DOHH2 (cell line): Measurements from ENCODE around the gene GRID1.

Source experiments
- H3F3A ChIP-seq: fragments of 200-600 bp; sonication (generic), shearing (Covaris generic); 2 replicates; pipeline ENCODE4 v1.6.0; 2016; ENCODE audit warnings: antibody characterized with exemption, mild to moderate bottlenecking; ENCODE audit not compliant: control insufficient read depth, insufficient read depth
- H3K27ac ChIP-seq: fragments of 200-600 bp; sonication (generic); 2 replicates; pipeline ENCODE4 v1.5.1; 2014; ENCODE audit warnings: low read depth, mild to moderate bottlenecking, low read length, moderate library complexity
- H3K27me3 ChIP-seq: fragments of 200-600 bp; sonication (generic); 2 replicates; pipeline ENCODE4 v1.6.1; 2014; ENCODE audit warnings: mild to moderate bottlenecking, low read length, mixed read lengths; ENCODE audit not compliant: control insufficient read depth
- H3K36me3 ChIP-seq: fragments of 200-600 bp; sonication (generic); 2 replicates; pipeline ENCODE4 v1.6.1; 2014; ENCODE audit warnings: mild to moderate bottlenecking, low read length, moderate library complexity, mixed read lengths; ENCODE audit not compliant: control insufficient read depth
- H3K4me1 ChIP-seq: fragments of 200-600 bp; sonication (generic); 2 replicates; pipeline ENCODE4 v1.6.1; 2014; ENCODE audit warnings: mild to moderate bottlenecking, low read length, mixed read lengths; ENCODE audit not compliant: control insufficient read depth
- H3K4me2 ChIP-seq: fragments of 200-600 bp; sonication (generic); 2 replicates; pipeline ENCODE4 v1.6.0; 2014; ENCODE audit warnings: mild to moderate bottlenecking, low read length, moderate library complexity
- H3K4me3 ChIP-seq: fragments of 200-600 bp; sonication (generic); 2 replicates; pipeline ENCODE4 v1.5.1; 2014; ENCODE audit warnings: mild to moderate bottlenecking, low read length, mixed read lengths
- H3K79me2 ChIP-seq: fragments of 200-600 bp; sonication (generic); 2 replicates; pipeline ENCODE4 v1.6.1; 2014; ENCODE audit warnings: mild to moderate bottlenecking, low read length, mixed read lengths; ENCODE audit not compliant: control insufficient read depth
- H3K9me2 ChIP-seq: fragments of 200-600 bp; sonication (generic); replicated peaks from 2 replicates; pipeline ENCODE4 v1.6.1; 2014; ENCODE audit warnings: mild to moderate bottlenecking, low read length, mixed read lengths; ENCODE audit not compliant: control insufficient read depth
- H3K9me3 ChIP-seq: fragments of 200-600 bp; sonication (generic); 2 replicates; pipeline ENCODE4 v1.6.1; 2014; ENCODE audit warnings: antibody characterized with exemption, low read length, mixed read lengths; ENCODE audit not compliant: control insufficient read depth, insufficient read depth
- H4K20me1 ChIP-seq: fragments of 200-600 bp; sonication (generic); 2 replicates; pipeline ENCODE4 v1.6.0; 2014; ENCODE audit warnings: low read depth, mild to moderate bottlenecking, antibody characterized with exemption, low read length, moderate library complexity; ENCODE audit not compliant: control insufficient read depth, insufficient read depth
- EZH2phosphoT487 ChIP-seq: fragments of 200-600 bp; sonication (generic); IDR thresholded peaks from 2 replicates; pipeline ENCODE4 v1.6.1; 2017; ENCODE audit warnings: borderline replicate concordance, mild to moderate bottlenecking, antibody characterized with exemption, low read length, moderate library complexity, mixed read lengths
- TF ChIP-seq, protein P1 (sequence below): fragments of 200-600 bp; sonication (generic); IDR thresholded peaks from one replicate; pipeline ENCODE4 v1.5.1; 2014; ENCODE audit warnings: antibody characterized with exemption, mild to moderate bottlenecking, low read depth, low read length; ENCODE audit not compliant: poor library complexity, severe bottlenecking

GRID1 gene

DNA sequence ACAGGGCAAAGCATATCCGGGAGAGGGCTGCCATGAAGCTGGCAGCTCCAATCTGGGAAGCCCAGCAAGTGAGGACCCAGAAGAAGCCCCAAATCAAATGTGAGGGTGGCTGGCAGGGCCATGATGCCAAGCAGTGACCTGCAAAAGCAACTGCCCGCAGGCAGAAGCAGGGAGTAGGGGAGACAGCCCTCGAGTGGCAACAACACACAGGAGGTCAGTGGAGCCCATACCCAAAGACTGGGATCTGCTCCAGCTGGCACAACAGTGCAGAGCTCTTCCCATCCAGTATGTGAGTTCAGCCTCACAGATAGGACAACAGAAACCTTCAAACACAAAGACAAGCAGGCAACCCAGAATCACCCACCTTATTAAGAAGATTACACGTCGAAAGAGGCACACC lies 45.0 kb downstream of the GRID1 start:
- H3F3A ChIP-seq = no peaks in the 10 kb centered on the region
- H3K9me2 ChIP-seq = no peaks in the 10 kb centered on the region
- no peaks in the 10 kb centered on the region for H3K36me3 ChIP-seq
- H3K79me2 ChIP-seq = no peaks in the 10 kb centered on the region
- H4K20me1 ChIP-seq = no peaks in the 10 kb centered on the region
- TF ChIP-seq EZH2phosphoT487 = no peak
- TF ChIP-seq, protein P1, sequence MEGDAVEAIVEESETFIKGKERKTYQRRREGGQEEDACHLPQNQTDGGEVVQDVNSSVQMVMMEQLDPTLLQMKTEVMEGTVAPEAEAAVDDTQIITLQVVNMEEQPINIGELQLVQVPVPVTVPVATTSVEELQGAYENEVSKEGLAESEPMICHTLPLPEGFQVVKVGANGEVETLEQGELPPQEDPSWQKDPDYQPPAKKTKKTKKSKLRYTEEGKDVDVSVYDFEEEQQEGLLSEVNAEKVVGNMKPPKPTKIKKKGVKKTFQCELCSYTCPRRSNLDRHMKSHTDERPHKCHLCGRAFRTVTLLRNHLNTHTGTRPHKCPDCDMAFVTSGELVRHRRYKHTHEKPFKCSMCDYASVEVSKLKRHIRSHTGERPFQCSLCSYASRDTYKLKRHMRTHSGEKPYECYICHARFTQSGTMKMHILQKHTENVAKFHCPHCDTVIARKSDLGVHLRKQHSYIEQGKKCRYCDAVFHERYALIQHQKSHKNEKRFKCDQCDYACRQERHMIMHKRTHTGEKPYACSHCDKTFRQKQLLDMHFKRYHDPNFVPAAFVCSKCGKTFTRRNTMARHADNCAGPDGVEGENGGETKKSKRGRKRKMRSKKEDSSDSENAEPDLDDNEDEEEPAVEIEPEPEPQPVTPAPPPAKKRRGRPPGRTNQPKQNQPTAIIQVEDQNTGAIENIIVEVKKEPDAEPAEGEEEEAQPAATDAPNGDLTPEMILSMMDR = no peak
- peaks cover 17% of the 10 kb centered on the region for H3K27me3 ChIP-seq
- no peak overlapping the region for H3K4me2 ChIP-seq
- no peak overlapping the region for H3K4me3 ChIP-seq
- no peaks in the 10 kb centered on the region for H3K9me3 ChIP-seq
- no peaks in the 10 kb centered on the region for H3K4me1 ChIP-seq
- H3K27ac ChIP-seq = no peak overlapping the region

- no peaks in the 10 kb centered on the region for H4K20me1 ChIP-seq
- H3K9me2 ChIP-seq = no peaks in the 10 kb centered on the region
- no peaks in the 10 kb centered on the region for H3K79me2 ChIP-seq
- no peaks in the 10 kb centered on the region for H3K36me3 ChIP-seq
- H3K9me3 ChIP-seq = no peaks in the 10 kb centered on the region
- no peak for TF ChIP-seq EZH2phosphoT487
- TF ChIP-seq, protein P1 = no peak
- peaks cover 7% of the 10 kb centered on the region; the same call in 1 of the 2 replicates for H3K27me3 ChIP-seq
- H3F3A ChIP-seq = no peaks in the 10 kb centered on the region
- no peak overlapping the region for H3K4me2 ChIP-seq
- H3K27ac ChIP-seq = no peak overlapping the region
- no peak overlapping the region for H3K4me3 ChIP-seq
- no peaks in the 10 kb centered on the region for H3K4me1 ChIP-seq
Observed at GRCh38 chr10:86319676-86320075, 46.9 kb downstream of the GRID1 start.

DNA sequence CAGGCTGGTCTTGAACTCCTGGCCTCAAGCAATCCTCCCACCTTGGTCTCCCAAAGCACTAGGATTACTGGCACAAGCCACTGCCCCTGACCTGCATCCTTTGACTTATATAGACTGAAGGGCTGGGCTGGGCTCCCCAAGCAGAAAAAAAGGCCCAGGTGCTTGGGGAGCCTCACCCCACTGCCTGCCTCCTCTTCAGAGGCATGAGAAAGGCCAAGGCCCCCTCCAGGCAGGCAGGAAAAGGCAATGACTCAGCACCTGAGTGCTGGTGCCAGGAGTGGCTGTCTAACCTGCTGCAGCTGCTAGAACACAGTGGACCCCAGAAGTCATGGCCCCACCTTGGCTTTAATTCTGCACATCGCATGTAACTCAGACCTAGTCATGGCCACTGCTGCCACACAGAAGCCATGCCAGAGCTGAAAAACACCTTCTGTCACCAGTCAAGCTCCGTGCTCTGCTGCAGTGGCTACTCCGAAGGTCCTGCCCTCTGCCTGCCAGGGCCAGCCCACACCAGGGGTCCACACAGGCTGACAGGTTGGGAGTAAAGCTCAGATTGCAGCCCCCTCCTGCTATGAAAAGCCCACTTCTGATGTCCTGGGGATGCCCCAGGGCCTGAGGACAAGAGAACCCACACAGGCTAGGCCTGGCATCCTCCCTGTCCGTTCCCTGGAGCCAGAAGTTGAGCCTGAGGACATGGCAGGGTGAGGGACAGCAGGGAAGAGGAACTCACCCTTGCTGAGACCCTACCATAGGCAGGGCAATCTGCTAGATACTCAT lies 48.5 kb downstream of the GRID1 start:
- Histone ChIP-seq H3F3A (no peaks in the 10 kb centered on the region), H3K27me3 (peaks cover 7% of the 10 kb centered on the region; the same call in 1 of the 2 replicates), H3K27ac (no peak overlapping the region), H4K20me1 (no peaks in the 10 kb centered on the region), H3K79me2 (no peaks in the 10 kb centered on the region), H3K4me3 (no peak overlapping the region), H3K36me3 (no peaks in the 10 kb centered on the region), H3K9me3 (no peaks in the 10 kb centered on the region), H3K4me2 (no peak overlapping the region), H3K4me1 (no peaks in the 10 kb centered on the region), H3K9me2 (no peaks in the 10 kb centered on the region)
- TF ChIP-seq, protein P1 = no peak
- no peak for TF ChIP-seq EZH2phosphoT487
